SK-N-SH treated with all-trans-retinoic acid at 6 μM for 48 hours (cell line): ENCODE results near the gene EVX1.

Source experiments
- ATAC-seq: fragments of 200-7000 bp; cut with Tn5 transposase; 3 replicates; pipeline ENCODE4 v1.9.1; 2020; ENCODE audit warnings: mild to moderate bottlenecking, moderate library complexity
- ARNTL ChIP-seq: fragments of 450-650 bp; formaldehyde crosslinking; IDR thresholded peaks from 2 replicates; pipeline ENCODE4 v1.5.0; 2020; ENCODE audit warnings: low read depth, mild to moderate bottlenecking, moderate library complexity, borderline replicate concordance
- BACH2 ChIP-seq: fragments of 250-450 bp; sonication (Bioruptor Pico); IDR thresholded peaks from 2 replicates; pipeline ENCODE4 v1.9.0; 2021; ENCODE audit warnings: mild to moderate bottlenecking, borderline replicate concordance
- CSDC2 ChIP-seq: fragments of 250-450 bp; sonication (Bioruptor Pico); IDR thresholded peaks from 2 replicates; pipeline ENCODE4 v1.5.0; 2020; ENCODE audit warnings: mild to moderate bottlenecking, moderate library complexity
- GLIS3 ChIP-seq: fragments of 250-450 bp; sonication (Bioruptor Pico); IDR thresholded peaks from 2 replicates; pipeline ENCODE4 v1.5.0; 2020; ENCODE audit warnings: mild to moderate bottlenecking, moderate library complexity
- ISL1 ChIP-seq: fragments of 250-450 bp; sonication (Bioruptor Pico); IDR thresholded peaks from 2 replicates; pipeline ENCODE4 v2.1.2; 2022; ENCODE audit warnings: mild to moderate bottlenecking, moderate library complexity
- OSR1 ChIP-seq: fragments of 250-450 bp; sonication (Bioruptor Pico); IDR thresholded peaks from 2 replicates; pipeline ENCODE4 v1.8.0; 2022; ENCODE audit warnings: moderate library complexity, mild to moderate bottlenecking, inconsistent platforms
- PPARA ChIP-seq: fragments of 250-450 bp; sonication (Bioruptor Pico); IDR thresholded peaks from 2 replicates; pipeline ENCODE4 v1.5.0; 2020; ENCODE audit warnings: mild to moderate bottlenecking, borderline replicate concordance
- RARB ChIP-seq: fragments of 250-450 bp; sonication (Bioruptor Pico); IDR thresholded peaks from 2 replicates; pipeline ENCODE4 v1.8.0; 2021; ENCODE audit warnings: mild to moderate bottlenecking, moderate library complexity
- SNAI2 ChIP-seq: fragments of 250-450 bp; sonication (Bioruptor Pico); IDR thresholded peaks from 2 replicates; pipeline ENCODE4 v1.5.0; 2020; ENCODE audit warnings: mild to moderate bottlenecking, moderate library complexity
- TCF4 ChIP-seq: fragments of 250-450 bp; sonication (Bioruptor Pico); IDR thresholded peaks from 2 replicates; pipeline ENCODE4 v1.8.0; 2021; ENCODE audit warnings: mild to moderate bottlenecking, moderate library complexity, borderline replicate concordance
- TOX ChIP-seq: fragments of 250-450 bp; sonication (Bioruptor Pico); IDR thresholded peaks from 2 replicates; pipeline ENCODE4 v1.8.0; 2021; ENCODE audit warnings: mild to moderate bottlenecking, moderate library complexity, borderline replicate concordance
- ZFP3 ChIP-seq: fragments of 250-450 bp; sonication (Bioruptor Pico); IDR thresholded peaks from 2 replicates; pipeline ENCODE4 v1.5.0; 2020; ENCODE audit warnings: mild to moderate bottlenecking, moderate library complexity
- ZNF565 ChIP-seq: fragments of 450-650 bp; formaldehyde crosslinking; conservative IDR thresholded peaks from 2 replicates; pipeline ENCODE4 v1.5.0; 2020; ENCODE audit warnings: low read depth, mild to moderate bottlenecking, moderate library complexity
- ZNF8 ChIP-seq: fragments of 450-650 bp; formaldehyde crosslinking; IDR thresholded peaks from 2 replicates; pipeline ENCODE4 v1.5.0; 2020; ENCODE audit warnings: mild to moderate bottlenecking, moderate library complexity
- TF ChIP-seq, protein P1 (sequence below): fragments of 250-450 bp; sonication (Bioruptor Pico); IDR thresholded peaks from 2 replicates; pipeline ENCODE4 v1.5.0; 2020; ENCODE audit warnings: mild to moderate bottlenecking, moderate library complexity
- TF ChIP-seq, protein P2 (sequence below): fragments of 250-450 bp; sonication (Bioruptor Pico); IDR thresholded peaks from 2 replicates; pipeline ENCODE4 v1.5.1; 2021; ENCODE audit warnings: mild to moderate bottlenecking, moderate library complexity
- TF ChIP-seq, protein P3 (sequence below): fragments of 250-450 bp; sonication (Bioruptor Pico); IDR thresholded peaks from 2 replicates; pipeline ENCODE4 v1.8.0; 2021; ENCODE audit warnings: low read depth, mild to moderate bottlenecking, moderate library complexity, borderline replicate concordance
- TF ChIP-seq, protein P4 (sequence below): fragments of 250-450 bp; sonication (Bioruptor Pico); IDR thresholded peaks from 2 replicates; pipeline ENCODE4 v1.5.1; 2020; ENCODE audit warnings: low read depth, mild to moderate bottlenecking, moderate library complexity

The EVX1 gene

DNA sequence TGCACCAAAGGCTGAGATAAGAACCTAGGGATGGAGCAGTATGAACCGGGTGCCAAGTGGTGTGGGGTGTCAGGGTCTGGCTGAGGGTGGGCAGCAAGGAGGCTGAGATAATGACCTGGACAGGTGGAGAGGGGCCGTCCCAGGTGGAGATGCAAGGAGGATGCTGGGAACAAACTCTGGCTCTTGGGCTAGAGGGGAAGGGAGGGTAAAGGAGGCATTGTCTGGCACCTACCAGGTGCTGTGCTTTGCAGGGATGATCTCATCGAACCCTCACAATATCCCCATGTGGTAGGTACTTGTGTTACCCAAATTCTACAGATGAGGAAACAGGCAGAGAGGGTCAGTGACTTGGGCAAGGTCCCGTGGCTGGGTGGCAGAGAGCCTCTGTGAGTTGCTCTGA, 22.8 kb upstream of the EVX1 start (continued):
- TF ChIP-seq, protein P1, sequence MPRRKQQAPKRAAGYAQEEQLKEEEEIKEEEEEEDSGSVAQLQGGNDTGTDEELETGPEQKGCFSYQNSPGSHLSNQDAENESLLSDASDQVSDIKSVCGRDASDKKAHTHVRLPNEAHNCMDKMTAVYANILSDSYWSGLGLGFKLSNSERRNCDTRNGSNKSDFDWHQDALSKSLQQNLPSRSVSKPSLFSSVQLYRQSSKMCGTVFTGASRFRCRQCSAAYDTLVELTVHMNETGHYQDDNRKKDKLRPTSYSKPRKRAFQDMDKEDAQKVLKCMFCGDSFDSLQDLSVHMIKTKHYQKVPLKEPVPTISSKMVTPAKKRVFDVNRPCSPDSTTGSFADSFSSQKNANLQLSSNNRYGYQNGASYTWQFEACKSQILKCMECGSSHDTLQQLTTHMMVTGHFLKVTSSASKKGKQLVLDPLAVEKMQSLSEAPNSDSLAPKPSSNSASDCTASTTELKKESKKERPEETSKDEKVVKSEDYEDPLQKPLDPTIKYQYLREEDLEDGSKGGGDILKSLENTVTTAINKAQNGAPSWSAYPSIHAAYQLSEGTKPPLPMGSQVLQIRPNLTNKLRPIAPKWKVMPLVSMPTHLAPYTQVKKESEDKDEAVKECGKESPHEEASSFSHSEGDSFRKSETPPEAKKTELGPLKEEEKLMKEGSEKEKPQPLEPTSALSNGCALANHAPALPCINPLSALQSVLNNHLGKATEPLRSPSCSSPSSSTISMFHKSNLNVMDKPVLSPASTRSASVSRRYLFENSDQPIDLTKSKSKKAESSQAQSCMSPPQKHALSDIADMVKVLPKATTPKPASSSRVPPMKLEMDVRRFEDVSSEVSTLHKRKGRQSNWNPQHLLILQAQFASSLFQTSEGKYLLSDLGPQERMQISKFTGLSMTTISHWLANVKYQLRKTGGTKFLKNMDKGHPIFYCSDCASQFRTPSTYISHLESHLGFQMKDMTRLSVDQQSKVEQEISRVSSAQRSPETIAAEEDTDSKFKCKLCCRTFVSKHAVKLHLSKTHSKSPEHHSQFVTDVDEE (CRISPR knock-in tag), result no peak
- TF ChIP-seq ISL1 (CRISPR knock-in tag), result no peak

DNA sequence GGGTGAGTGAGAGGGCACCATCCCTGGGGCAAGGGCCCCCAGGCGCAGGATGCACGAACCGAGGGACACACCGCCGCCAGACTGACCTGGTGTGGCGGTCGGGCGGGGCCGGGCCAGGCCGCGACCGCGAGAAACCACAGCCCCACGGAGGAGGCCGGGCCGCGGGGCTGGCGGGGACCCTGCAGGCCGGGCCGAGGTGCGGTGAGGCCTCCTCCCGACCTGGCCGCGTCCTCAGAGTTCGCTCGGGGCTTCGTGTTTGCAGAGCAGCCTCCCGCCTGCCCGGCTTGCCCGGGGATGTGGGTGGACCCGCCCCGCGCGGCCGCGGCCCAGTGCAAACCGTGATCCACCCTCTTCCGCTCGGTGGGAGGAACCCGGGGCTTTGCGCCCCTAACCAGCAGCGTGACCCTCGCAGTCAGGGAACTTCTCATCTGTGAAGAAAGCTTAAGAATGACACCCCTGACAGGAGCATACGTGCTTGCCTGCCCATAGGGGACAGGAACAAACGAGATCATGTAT, 22.1 kb upstream of the EVX1 start:
- TF ChIP-seq BACH2 (no peak), CSDC2 (CRISPR knock-in tag) (no peak), PPARA (CRISPR knock-in tag) (no peak), ARNTL (CRISPR knock-in tag) (no peak), RARB (no peak), ZFP3 (CRISPR knock-in tag) (no peak), TCF4 (CRISPR knock-in tag) (no peak), ZNF8 (CRISPR knock-in tag) (no peak), ZNF565 (CRISPR knock-in tag) (no peak), TOX (no peak), SNAI2 (CRISPR knock-in tag) (no peak), GLIS3 (CRISPR knock-in tag) (no peak), OSR1 (CRISPR knock-in tag) (no peak), ISL1 (CRISPR knock-in tag) (no peak)
- TF ChIP-seq, protein P2, sequence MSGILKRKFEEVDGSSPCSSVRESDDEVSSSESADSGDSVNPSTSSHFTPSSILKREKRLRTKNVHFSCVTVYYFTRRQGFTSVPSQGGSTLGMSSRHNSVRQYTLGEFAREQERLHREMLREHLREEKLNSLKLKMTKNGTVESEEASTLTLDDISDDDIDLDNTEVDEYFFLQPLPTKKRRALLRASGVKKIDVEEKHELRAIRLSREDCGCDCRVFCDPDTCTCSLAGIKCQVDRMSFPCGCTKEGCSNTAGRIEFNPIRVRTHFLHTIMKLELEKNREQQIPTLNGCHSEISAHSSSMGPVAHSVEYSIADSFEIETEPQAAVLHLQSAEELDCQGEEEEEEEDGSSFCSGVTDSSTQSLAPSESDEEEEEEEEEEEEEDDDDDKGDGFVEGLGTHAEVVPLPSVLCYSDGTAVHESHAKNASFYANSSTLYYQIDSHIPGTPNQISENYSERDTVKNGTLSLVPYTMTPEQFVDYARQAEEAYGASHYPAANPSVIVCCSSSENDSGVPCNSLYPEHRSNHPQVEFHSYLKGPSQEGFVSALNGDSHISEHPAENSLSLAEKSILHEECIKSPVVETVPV, result no peak
- TF ChIP-seq, protein P3, sequence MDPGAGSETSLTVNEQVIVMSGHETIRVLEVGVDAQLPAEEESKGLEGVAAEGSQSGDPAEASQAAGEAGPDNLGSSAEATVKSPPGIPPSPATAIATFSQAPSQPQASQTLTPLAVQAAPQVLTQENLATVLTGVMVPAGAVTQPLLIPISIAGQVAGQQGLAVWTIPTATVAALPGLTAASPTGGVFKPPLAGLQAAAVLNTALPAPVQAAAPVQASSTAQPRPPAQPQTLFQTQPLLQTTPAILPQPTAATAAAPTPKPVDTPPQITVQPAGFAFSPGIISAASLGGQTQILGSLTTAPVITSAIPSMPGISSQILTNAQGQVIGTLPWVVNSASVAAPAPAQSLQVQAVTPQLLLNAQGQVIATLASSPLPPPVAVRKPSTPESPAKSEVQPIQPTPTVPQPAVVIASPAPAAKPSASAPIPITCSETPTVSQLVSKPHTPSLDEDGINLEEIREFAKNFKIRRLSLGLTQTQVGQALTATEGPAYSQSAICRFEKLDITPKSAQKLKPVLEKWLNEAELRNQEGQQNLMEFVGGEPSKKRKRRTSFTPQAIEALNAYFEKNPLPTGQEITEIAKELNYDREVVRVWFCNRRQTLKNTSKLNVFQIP, result no peak
- TF ChIP-seq, protein P1 (CRISPR knock-in tag), result no peak
- TF ChIP-seq, protein P4, sequence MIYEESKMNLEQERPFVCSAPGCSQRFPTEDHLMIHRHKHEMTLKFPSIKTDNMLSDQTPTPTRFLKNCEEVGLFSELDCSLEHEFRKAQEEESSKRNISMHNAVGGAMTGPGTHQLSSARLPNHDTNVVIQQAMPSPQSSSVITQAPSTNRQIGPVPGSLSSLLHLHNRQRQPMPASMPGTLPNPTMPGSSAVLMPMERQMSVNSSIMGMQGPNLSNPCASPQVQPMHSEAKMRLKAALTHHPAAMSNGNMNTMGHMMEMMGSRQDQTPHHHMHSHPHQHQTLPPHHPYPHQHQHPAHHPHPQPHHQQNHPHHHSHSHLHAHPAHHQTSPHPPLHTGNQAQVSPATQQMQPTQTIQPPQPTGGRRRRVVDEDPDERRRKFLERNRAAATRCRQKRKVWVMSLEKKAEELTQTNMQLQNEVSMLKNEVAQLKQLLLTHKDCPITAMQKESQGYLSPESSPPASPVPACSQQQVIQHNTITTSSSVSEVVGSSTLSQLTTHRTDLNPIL (CRISPR knock-in tag), result no peak
- peak; percentile 37 for ATAC-seq

DNA sequence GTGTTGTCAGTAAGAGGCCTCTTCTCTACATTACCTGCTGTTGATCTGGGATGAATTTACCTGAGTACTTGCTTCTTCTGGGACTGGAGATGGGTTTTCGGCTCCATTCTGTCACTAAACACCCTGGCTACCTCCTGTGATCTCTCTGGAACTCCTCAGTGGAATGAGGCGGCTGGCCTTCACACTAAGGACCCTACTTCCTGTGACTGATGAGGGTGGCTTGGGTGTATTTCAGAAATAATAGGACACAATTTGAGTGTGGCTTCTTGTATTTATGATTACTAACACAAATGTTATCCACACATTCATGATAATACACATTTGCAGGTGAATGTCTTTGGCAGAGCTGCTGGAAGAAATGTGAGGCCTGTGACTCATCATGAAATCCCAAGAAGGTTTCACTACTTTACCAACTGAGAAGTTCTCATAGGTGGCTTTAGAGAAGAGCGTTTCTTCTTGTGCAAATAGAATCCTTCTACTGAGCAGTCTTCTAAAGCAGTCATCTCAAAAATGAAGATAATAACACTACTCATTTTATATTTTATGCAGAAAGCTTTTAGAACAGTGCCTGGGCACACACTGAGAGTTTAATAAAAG, 21.3 kb upstream of the EVX1 start:
- TF ChIP-seq CSDC2 (CRISPR knock-in tag) (no peak), PPARA (CRISPR knock-in tag) (no peak), ZNF8 (CRISPR knock-in tag) (no peak), ISL1 (CRISPR knock-in tag) (no peak)
- no peak for ATAC-seq
